Cardiac ventricle fibroblast (primary cell): ENCODE results near the gene NUTM2A. TPM values are rescaled to one million over a fixed set of nuclear protein-coding genes. Genes with fewer than 3 reads are reported as not detected.

ENCODE experiments used
- total RNA-seq: library from RNA; depleted of rRNA; stranded (reverse); fragments of >200 nt; gene quantifications from 2 replicates; pipeline ENCODE4 v1.2.3, GENCODE V29; 2015

Gene NUTM2A, protein sequence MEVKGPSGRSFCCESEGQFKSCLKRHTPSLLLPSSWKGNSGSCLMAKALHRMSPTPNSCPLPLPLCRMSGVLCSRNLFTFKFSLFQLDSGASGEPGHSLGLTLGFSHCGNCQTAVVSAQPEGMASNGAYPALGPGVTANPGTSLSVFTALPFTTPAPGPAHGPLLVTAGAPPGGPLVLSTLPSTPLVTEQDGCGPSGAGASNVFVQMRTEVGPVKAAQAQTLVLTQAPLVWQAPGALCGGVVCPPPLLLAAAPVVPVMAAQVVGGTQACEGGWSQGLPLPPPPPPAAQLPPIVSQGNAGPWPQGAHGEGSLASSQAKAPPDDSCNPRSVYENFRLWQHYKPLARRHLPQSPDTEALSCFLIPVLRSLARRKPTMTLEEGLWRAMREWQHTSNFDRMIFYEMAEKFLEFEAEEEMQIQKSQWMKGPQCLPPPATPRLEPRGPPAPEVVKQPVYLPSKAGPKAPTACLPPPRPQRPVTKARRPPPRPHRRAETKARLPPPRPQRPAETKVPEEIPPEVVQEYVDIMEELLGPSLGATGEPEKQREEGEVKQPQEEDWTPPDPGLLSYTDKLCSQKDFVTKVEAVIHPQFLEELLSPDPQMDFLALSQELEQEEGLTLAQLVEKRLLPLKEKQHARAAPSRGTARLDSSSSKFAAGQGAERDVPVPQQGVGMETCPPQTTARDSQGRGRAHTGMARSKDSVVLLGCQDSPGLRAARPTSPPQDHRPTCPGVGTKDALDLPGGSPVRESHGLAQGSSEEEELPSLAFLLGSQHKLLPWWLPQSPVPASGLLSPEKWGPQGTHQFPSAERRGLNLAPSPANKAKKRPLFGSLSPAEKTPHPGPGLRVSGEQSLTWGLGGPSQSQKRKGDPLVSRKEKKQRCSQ
- 0.06 TPM in 1 of 2 replicates, not detected in the other for total RNA-seq

DNA sequence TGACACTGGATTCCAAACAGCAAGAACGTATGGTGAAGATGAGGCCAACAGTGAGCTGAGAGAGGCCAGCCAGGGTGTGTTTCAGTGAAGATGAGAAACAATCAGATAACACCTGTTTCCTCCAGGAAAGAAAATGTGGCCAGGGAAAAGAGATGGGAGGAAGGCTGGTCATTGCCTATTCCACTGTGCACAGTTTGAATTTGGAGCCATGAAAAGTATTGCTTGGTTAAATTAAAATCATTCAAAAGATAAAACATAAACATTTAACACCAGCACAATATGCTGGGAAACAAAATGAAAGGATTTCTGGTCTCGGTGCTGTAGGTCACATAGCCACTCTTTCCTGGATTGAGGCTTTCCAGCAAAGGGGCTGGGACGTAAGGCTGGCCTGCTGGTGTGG lies at the start of gene NUTM2A:
Gene NUTM2A, plus strand, starts transcription at position 301 of the 400 bp plus-strand sequence. CDS start 383 bp downstream, outside the sequence.

Other genes with a start within 250 kb of the NUTM2A start
- gene FAM25A, start 205.2 kb upstream of the NUTM2A start, total RNA-seq, result not detected in 2 replicates
- 126 and 142 TPM in 2 replicates for gene GLUD1, start 130.6 kb upstream of the NUTM2A start, total RNA-seq
- 14.4 TPM in 2 replicates for gene SHLD2, start 130.2 kb upstream of the NUTM2A start, total RNA-seq
- 5.3 and 6.0 TPM in 2 replicates for gene NUTM2D, start 132.3 kb downstream of the NUTM2A start, total RNA-seq